HG03095 (cell line): ENCODE measurements around the gene MYZAP.

Experiments used
- ATAC-seq: cut with Tn5 transposase; IDR thresholded peaks from one replicate; pipeline ENCODE4 v1.9.1; 2021; ENCODE audit warnings: moderate library complexity; ENCODE audit not compliant: unreplicated experiment

The MYZAP gene

GRCh38 chr15:57561041-57561711 lies 30.5 kb upstream of the MYZAP start:
- peak; percentile 87 for ATAC-seq

DNA sequence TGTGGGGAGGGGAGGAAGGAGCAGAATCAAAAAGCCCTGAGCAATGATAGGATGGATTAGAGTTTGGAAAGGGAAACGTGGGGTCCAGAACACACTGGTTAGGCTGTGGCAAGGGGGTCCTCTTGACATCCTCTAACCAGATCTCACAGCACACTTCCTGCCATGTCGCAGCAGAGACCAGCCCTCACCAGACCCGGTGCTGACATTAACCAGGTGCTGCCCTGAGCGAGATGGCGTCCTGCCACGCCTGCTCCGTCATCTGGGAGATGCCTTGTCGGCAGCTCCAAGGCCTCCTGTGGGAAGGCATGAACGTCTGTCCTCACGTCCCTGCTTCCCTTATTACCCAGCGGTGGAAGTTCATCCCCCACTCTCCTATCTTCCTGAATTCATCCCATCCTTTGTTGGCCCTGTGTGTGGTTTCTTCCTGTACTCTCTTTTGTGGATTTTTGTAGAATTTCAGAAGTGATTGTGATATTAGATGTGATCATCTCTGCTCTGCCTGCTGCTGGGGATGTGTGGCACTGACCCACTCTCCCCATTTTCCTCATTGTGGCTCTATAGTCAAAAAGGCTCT lies 29.4 kb upstream of the MYZAP start:
- ATAC-seq: no peak

GRCh38 chr15:57563416-57563815 lies 28.3 kb upstream of the MYZAP start:
- no peak for ATAC-seq

DNA sequence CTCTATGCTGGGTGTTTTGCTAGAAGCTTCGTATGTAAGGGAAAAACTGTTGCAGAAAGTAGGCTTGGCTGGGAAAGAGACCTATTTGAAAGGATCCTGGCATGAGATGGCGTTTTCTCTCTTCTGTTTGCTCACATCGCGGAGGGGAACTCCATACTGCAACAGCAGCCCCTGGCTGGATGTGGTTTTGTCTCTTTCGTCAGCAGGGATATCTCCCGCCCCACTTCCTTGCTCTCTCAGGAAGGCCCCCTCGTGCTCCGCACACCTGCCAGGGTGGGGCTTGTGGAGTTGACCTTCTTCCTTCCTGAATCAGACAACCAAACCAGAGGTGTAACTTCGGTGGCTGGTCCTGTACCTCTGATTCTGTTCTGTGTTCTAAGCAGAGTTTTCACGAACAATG lies 26.4 kb upstream of the MYZAP start:
- ATAC-seq: no peak

DNA sequence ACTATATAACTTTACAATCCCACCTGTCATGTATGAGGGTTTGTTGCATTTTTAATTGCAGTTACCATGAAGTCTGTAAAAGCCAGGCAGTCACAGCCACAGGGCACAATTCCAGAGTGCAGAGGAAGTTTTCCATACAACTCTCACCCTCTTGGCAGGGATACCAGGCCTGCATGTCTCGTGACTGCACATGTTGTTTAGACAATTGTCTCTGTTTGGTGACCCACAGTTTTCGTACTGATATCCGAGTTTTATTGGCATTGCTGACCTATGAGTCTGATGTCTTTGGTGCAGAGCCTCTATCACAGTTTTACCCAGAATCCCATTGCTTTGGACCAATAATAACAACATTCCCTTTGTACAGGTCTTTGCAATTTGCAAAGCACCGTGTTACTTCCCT lies 24.9 kb upstream of the MYZAP start:
- ATAC-seq: no peak

- ATAC-seq: no peak
Observed at GRCh38 chr15:57567891-57568290, 23.8 kb upstream of the MYZAP start.

GRCh38 chr15:57568299-57568698 lies 23.4 kb upstream of the MYZAP start:
- no peak for ATAC-seq

- no peak for ATAC-seq
Observed at GRCh38 chr15:57570340-57570739, 21.4 kb upstream of the MYZAP start.

- no peak for ATAC-seq
Observed at GRCh38 chr15:57570994-57571393, 20.7 kb upstream of the MYZAP start.

DNA sequence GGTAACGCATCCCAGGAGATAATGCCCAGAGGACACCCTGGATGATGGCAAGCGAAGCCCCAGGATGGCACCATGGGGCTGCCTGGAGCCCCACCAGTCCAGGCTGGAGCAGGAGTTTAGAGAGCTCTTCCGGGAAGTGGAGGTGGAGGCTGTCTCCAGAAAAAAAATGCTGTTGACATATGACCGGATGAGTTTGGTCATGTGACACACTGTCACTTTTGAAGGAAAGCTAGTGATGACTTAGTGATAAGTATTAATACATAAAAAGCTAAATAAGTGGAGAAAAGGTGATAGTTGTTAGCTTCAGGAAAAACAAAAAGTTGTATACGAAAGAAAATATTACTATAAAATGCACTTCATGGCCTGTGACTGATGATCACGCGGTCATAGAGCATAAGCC lies 20.0 kb upstream of the MYZAP start:
- no peak for ATAC-seq

DNA sequence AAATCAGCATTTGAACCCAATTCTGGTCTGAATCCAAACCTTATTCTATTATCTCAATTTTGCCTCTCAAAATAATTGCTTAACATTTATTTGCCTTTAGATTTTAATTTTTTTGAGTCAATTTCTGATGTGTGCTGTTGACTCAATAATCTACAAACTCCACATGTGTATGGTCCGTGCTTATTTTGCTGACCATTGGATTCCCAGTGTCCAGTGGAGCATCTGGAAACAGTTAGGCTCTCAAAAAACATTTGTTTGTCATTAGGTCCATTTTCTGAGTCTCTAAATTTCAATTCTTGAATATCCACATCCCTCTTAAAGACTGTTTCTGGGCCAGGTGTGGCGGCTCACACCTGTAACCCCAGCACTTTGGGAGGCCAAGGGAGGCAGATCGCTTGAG lies 19.2 kb upstream of the MYZAP start:
- no peak for ATAC-seq

- ATAC-seq: no peak
Observed at GRCh38 chr15:57573151-57573550, 18.6 kb upstream of the MYZAP start.

- no peak for ATAC-seq
Observed at GRCh38 chr15:57575363-57575762, 16.3 kb upstream of the MYZAP start.

DNA sequence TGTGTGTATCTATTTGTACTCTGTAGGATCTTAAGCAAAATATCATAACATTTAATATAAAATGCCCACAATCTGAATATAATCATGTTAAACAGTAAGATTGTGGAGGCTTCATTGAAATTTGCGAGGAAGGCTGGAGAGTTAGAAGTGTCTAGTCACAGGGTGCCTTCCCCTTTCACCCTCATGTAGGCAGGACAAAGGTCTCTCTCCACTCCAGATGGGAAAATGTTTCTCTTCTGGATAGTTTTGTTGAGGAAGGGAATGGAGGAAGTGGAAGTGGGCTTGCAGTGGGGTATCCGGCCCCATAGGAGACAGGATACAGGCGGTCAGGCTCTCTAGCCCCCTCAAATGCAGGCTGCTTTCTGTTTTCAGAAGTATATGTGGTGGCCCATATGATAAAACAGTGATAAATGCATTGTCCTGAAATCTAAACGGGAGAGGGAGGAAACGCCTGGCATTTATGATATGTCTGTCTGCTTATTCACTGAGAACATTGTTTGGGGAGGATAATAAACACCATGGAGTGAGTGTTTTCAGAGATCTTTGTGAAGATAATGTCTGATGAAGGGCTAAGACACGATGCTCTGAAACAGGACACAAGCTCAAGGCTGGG lies 13.3 kb upstream of the MYZAP start:
- ATAC-seq: no peak

- no peak for ATAC-seq
Observed at GRCh38 chr15:57580428-57580827, 11.3 kb upstream of the MYZAP start.

GRCh38 chr15:57580866-57581265 lies 10.8 kb upstream of the MYZAP start:
- ATAC-seq: no peak

DNA sequence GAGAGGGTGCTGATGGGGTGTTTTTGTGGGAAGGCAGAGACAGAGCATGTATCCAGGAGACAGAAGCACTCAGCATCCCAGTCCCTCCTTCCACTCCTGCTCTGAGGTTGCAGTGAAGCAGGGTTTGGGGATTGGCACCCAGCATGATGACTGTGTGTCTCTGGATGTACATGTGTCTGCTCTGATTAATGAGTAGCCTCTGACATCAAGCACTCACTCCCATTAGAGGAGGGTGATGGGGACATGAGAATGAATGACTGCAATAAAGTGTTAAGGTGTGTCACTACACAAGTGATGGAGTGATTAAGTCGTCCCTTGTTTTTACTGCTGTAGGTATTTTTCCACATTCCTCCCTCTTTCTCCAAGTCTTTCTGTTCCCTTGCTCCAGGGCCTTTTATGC lies 9.6 kb upstream of the MYZAP start:
- no peak for ATAC-seq

DNA sequence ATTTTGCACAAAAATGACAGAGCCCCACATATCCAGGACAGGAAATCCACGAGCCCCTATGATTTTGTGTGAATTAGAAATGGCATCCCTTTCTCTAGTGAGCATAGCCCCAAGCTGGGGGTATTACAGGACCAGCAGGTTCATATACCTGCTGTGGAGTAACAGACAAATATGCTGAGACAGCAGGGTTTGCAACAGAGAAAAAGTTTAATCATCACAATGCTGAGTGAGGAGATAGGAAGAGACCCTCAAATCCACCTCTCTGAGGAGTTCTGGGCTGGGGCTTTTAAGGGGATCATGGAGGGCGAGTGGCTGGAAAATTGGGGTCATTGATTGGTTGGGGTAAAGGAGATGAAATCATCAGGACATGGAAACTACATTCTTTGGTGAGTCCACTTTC lies 8.4 kb upstream of the MYZAP start:
- no peak for ATAC-seq

GRCh38 chr15:57583720-57584119 lies 8.0 kb upstream of the MYZAP start:
- no peak for ATAC-seq

DNA sequence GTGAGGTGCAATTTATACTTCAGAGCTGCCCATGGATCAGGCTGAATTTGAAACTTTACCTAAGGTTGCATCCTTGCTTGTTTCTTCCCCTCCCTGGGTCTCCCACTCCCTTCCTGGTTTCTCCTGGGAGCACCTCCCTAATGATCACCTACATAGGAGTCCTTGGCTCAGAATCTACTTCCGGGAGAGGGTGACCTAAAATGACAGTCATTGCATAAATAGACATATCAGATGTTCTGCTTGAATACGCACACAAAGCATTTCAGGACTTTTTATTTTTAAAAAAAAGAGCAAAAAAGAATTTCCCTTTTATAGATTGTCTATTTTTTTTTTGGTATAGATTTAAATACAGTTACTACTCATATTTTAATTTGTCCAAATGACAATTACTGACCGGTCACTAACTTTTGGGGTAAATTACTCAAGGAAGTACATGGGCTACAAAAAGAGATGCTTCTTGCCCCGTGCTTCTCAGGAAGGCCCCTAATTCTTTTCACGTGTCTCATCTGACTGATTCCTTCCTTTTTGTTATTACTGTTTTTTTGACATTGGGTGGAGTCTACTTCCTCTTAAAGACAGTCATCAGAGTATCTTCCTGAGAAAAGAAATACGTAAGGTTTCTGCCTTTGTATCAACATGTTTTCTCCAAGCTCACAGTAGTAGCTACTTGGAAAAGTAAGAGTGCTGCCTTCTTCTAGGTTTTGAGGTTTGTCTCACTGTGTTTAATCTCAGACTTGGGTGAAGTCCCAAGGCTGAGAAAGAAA lies 4.9 kb upstream of the MYZAP start:
- no peak for ATAC-seq

GRCh38 chr15:57589281-57589680 lies 2.4 kb upstream of the MYZAP start:
- no peak for ATAC-seq

- no peak for ATAC-seq
Observed at GRCh38 chr15:57589754-57590153, 1.9 kb upstream of the MYZAP start.
